Endothelial cell of umbilical vein (primary cell): ENCODE data around the gene ARL3. TPM values are rescaled to one million over a fixed set of nuclear protein-coding genes. Genes with fewer than 3 reads are reported as not detected.

Source experiments
- BruUV-seq: library from RNA; stranded (reverse); fragments of 400-500 nt; replicated peaks from 2 replicates; lab custom pipeline; 2021; lab: Mats Ljungman, UMichigan
- CTCF ChIA-PET: fragments of 300-600, 350-600 bp; sonication (Branson Sonifier 250); formaldehyde crosslinking; loops from one replicate; lab custom pipeline; 2021; ENCODE audit warnings: antibody characterized with exemption, inconsistent platforms; lab: Charles Lee
- POLR2A ChIA-PET: fragments of 300-600, 350-600 bp; sonication (Branson Sonifier 250); formaldehyde crosslinking; loops from one replicate; lab custom pipeline; 2021; ENCODE audit warnings: antibody characterized with exemption, inconsistent platforms; lab: Charles Lee
- DNase-seq: peaks from one replicate; pipeline ENCODE4 v3.0.0-alpha.2; 2011; ENCODE audit warnings: low read depth, low spot score
- FAIRE-seq: peaks from 2 replicates; lab custom pipeline; 2011; peaks lifted over from hg19 to GRCh38; lab: Jason Lieb, UNC
- H2AFZ ChIP-seq: 2 replicates; pipeline ENCODE4 v1.6.0; 2012; ENCODE audit warnings: low read depth, low read length, control low read depth, inconsistent platforms
- H3K27ac ChIP-seq: 2 replicates; pipeline ENCODE4 v1.5.1; 2011; ENCODE audit warnings: low read depth, mild to moderate bottlenecking, control low read depth, low read length, moderate library complexity; ENCODE audit not compliant: insufficient read depth
- H3K27me3 ChIP-seq, 2 experiments: 2 replicates each; pipeline versions ENCODE4 v1.6.0 to v1.6.1; 2011; ENCODE audit warnings: low read length in 2 of 2, mixed read lengths in 1 of 2; ENCODE audit not compliant: control insufficient read depth in 2 of 2, insufficient read depth in 2 of 2
- H3K36me3 ChIP-seq, 2 experiments: 2 replicates in 1 of 2; 3 replicates in 1 of 2; pipeline ENCODE4 v1.5.1; 2011; ENCODE audit warnings: low read length in 2 of 2, mild to moderate bottlenecking in 1 of 2, moderate library complexity in 1 of 2; ENCODE audit not compliant: control insufficient read depth in 2 of 2, insufficient read depth in 2 of 2; ENCODE audit errors: extremely low read depth in 1 of 2
- H3K4me1 ChIP-seq: 3 replicates; pipeline ENCODE4 v1.5.1; 2011; ENCODE audit warnings: mild to moderate bottlenecking, low read length; ENCODE audit not compliant: control insufficient read depth, insufficient read depth; ENCODE audit errors: extremely low read depth
- H3K4me2 ChIP-seq: 2 replicates; pipeline ENCODE4 v1.6.1; 2011; ENCODE audit warnings: low read length, control low read depth, mixed read lengths; ENCODE audit not compliant: insufficient read depth
- H3K4me3 ChIP-seq, 3 experiments: fragments of 200-600 bp in 1 of 3; sonication (generic), shearing (Covaris generic) in 1 of 3; replicated peaks in 1 of 3; 2 replicates each; pipeline ENCODE4 v1.5.1; 2011 to 2016; ENCODE audit warnings: control low read depth in 3 of 3, low read length in 3 of 3, mild to moderate bottlenecking in 2 of 3, inconsistent platforms in 1 of 3, low read depth in 1 of 3, moderate library complexity in 1 of 3; ENCODE audit not compliant: insufficient read depth in 1 of 3
- H3K79me2 ChIP-seq: 2 replicates; pipeline ENCODE4 v1.6.0; 2012; ENCODE audit warnings: low read length, inconsistent platforms; ENCODE audit not compliant: control insufficient read depth, insufficient read depth
- H3K9ac ChIP-seq: replicated peaks from 2 replicates; pipeline ENCODE3; 2011; ENCODE audit warnings: low read length, control low read depth; ENCODE audit not compliant: insufficient read depth; ENCODE audit errors: extremely low read depth
- H3K9me1 ChIP-seq: replicated peaks from 3 replicates; pipeline ENCODE4 v1.6.0; 2011; ENCODE audit warnings: mild to moderate bottlenecking, low read length; ENCODE audit not compliant: control insufficient read depth, insufficient read depth; ENCODE audit errors: extremely low read depth
- H3K9me3 ChIP-seq: replicated peaks from 2 replicates; pipeline ENCODE4 v1.5.1; 2012; ENCODE audit warnings: low read length, inconsistent platforms; ENCODE audit not compliant: control insufficient read depth, insufficient read depth
- H4K20me1 ChIP-seq: replicated peaks from 2 replicates; pipeline ENCODE3; 2011; ENCODE audit warnings: mild to moderate bottlenecking, low read length; ENCODE audit not compliant: control insufficient read depth, insufficient read depth; ENCODE audit errors: extremely low read depth
- EZH2 ChIP-seq: IDR thresholded peaks from 2 replicates; pipeline ENCODE4 v1.6.1; 2012; ENCODE audit warnings: borderline replicate concordance, low read depth, mild to moderate bottlenecking, moderate library complexity, low read length, inconsistent platforms; ENCODE audit not compliant: severe bottlenecking
- FOS ChIP-seq: IDR thresholded peaks from 2 replicates; pipeline ENCODE4 v1.6.1; 2011; ENCODE audit warnings: mild to moderate bottlenecking, low read length, moderate library complexity, borderline replicate concordance; ENCODE audit not compliant: insufficient read depth
- GATA2 ChIP-seq: IDR thresholded peaks from 2 replicates; pipeline ENCODE4 v1.7.0; 2011; ENCODE audit warnings: low read depth, mild to moderate bottlenecking, moderate library complexity, mixed read lengths, low read length; ENCODE audit not compliant: insufficient read length, insufficient read depth
- JUN ChIP-seq: IDR thresholded peaks from 2 replicates; pipeline ENCODE4 v1.6.1; 2011; ENCODE audit warnings: borderline replicate concordance, low read depth; ENCODE audit not compliant: insufficient read length, insufficient read depth
- MAX ChIP-seq: IDR thresholded peaks from 2 replicates; pipeline ENCODE4 v1.6.1; 2011; ENCODE audit not compliant: insufficient read depth, insufficient read length
- POLR2A ChIP-seq: IDR thresholded peaks from 2 replicates; pipeline ENCODE4 v1.6.1; 2012; ENCODE audit warnings: low read depth, mild to moderate bottlenecking, control low read depth, low read length
- POLR2AphosphoS5 ChIP-seq: IDR thresholded peaks from 2 replicates; pipeline ENCODE4 v1.6.1; 2012; ENCODE audit warnings: low read depth, mild to moderate bottlenecking, control low read depth, low read length, moderate library complexity; ENCODE audit not compliant: insufficient read depth
- dilution Hi-C: fragments of 300-500 bp; cut with MboI; formaldehyde crosslinking; loops from one replicate; pipeline ENCODE4 v1.15.0; 2019; ENCODE audit warnings: low sequenced_read_pairs; ENCODE audit not compliant: extremely low pct_ligation_motif_present
- intact Hi-C: fragments of 100-400 bp; cut with micrococcal nuclease; formaldehyde crosslinking; loops from one replicate; pipeline ENCODE4 v1.10.0; 2022
- polyA plus RNA-seq, 4 experiments: library from polyadenylated mRNA; depleted of rRNA in 3 of 4; stranded (reverse) in 3 of 4; unstranded in 1 of 4; fragments of >200 nt; gene quantifications; 2 replicates each; pipeline versions ENCODE4 v1.2.1 to v1.2.3, GENCODE V29; 2011 to 2012; ENCODE audit warnings: missing spikeins in 1 of 4
- total RNA-seq: library from RNA; stranded (reverse); gene quantifications from 2 replicates; pipeline ENCODE4 v1.2.3, GENCODE V29; 2021

ARL3 gene
- total and polyA plus RNA-seq, 2 donors (not counting 3 experiments of a cell fraction or from before 2014, with no cell fraction given), result 6.6 to 11.0 TPM

DNA sequence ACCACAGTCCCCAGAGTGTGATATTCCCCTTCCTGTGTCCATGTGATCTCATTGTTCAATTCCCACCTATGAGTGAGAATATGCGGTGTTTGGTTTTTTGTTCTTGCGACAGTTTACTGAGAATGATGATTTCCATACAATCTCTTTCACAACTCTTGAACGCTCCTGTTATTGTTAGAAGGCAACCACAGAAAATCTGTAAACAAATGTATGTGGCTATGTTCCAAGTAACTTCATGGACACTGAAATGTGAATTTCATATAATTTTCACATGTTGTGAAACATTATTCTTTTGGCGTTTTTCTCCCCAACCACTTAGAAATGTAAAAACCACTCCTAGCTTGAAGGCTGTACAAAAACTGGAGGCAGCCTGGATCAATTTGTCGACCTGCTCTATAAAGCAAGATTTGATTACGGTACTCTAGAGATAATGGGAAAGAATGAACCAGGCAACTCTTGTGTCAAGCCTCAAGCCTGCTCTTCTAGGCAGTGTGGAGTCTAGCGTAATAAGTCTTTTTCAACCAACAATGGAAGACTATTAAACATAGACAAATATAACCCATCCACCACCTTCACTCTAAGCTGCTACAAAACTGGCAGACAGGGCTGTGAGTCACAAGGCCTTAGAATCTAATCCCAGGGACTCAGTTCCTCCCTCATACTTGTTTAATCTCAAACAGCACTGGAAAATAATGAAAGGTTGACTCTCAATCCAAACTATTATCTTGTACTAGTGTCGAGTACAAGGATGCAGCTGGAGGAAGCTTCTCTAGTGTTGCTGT, 22.7 kb downstream of the ARL3 start:
- H3K27ac ChIP-seq, result no peak overlapping the region
- no peaks in the 10 kb centered on the region for H3K4me1 ChIP-seq
- H3K9ac ChIP-seq, result no peak overlapping the region
- H3K9me3 ChIP-seq, result no peaks in the 10 kb centered on the region
- H4K20me1 ChIP-seq, result no peaks in the 10 kb centered on the region
- BruUV-seq, result no TSS peak
- no peaks in the 10 kb centered on the region for H3K9me1 ChIP-seq
- CTCF ChIA-PET, result interaction anchor here (1.4 to 1.9 kb wide), 2 partner anchors 12 to 19 kb away, joined by 3 to 6 read pairs; no protein-coding TSS in a partner anchor
- FAIRE-seq, result no peak
- intact Hi-C loops, result no loop called here
- no peak for TF ChIP-seq JUN
- no peak for TF ChIP-seq POLR2AphosphoS5
- no peak for TF ChIP-seq POLR2A
- TF ChIP-seq EZH2, result no peak
- TF ChIP-seq MAX, result no peak
- TF ChIP-seq GATA2, result no peak
- no peak for TF ChIP-seq FOS
- H3K4me2 ChIP-seq, result no peak overlapping the region
- DNase-seq, result no peak
- dilution Hi-C loops, result no loop called here
- POLR2A ChIA-PET, result interaction anchor here (0.6 kb wide), 1 partner anchor 10 kb away, joined by 4 read pairs; no protein-coding TSS in a partner anchor
- H3K27me3 ChIP-seq, result no peaks in the 10 kb centered on the region
- no peak overlapping the region for H3K4me3 ChIP-seq
- no peak overlapping the region for H2AFZ ChIP-seq
- no peaks in the 10 kb centered on the region for H3K79me2 ChIP-seq
- no peaks in the 10 kb centered on the region for H3K36me3 ChIP-seq
